Measurements from ENCODE around the gene SLC13A1.
A peak's percentile ranks its signal among the peaks of the same experiment; 100 is the strongest.

Gene SLC13A1

DNA sequence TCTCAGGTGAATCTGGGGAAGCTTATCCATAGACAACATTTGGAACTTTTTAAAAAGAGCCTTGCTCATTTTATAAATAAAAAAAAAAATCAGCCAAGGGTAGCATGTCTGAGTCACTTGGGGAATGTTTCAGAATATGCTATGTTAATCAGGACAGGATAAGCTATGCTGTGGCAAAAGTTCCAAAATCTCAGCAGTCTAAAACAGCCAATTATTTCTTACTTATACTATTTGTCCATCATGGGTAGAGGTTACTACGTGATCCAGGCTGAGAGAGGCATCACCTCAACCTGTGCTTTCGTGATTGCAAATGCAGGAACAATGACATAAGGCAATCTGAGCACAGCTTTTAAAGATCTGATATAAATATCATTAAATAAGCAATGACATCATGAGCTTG, 6.5 kb downstream of the SLC13A1 start:
- no peak for DNase-seq

DNA sequence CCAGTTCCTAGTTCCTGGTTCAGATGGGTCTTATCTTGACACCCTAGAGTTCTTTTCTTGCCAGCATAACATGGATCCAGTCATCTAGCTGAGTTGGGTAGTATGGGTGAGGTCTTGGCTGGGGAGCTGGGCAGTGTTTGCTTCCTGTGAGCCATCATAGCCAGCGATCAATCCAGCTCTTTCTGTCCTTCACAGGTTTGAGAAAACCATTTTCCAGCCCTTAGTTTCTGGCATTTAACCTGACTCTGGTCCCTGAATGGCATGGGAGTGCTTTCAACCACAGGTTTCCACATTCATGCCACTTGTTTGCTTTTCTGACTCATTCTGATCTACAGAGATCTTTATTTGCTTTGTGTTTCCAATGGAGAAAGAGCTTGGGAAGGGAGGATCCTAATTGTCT, 8.6 kb downstream of the SLC13A1 start:
- no peak for DNase-seq

DNA sequence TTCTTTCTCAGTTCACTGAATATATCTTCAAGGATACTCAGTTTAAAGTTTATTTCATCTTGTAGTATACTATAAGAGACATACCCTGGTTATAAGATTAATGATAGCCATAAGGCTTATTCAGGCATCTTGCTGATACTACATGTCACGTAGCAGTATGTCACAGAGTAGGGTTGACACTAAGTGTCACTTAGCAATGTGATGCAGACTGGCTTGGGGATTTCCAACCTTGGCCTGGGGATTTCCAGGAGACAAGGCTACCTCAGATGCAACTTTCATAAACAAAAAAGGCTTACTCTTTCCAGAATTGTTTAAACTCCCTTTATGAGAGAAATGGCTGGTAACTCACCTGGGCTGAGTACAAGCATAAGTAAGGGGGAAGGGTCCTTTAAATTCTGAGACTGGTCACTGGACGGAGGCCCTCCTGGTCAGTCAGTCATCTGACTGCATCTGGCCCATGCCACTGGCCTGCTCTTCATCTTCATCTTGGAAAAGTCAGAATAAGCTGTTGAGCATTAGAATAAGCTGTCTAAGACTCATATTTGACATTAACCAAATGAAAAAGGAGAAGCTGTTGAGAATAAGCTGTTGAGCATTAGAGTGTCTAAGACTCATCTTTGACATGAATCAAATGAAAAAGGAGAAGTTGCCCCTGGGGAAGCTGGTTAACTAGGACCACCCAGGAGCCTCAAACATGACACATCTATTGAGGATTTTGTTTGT, 9.5 kb downstream of the SLC13A1 start:
- no peak for DNase-seq

DNA sequence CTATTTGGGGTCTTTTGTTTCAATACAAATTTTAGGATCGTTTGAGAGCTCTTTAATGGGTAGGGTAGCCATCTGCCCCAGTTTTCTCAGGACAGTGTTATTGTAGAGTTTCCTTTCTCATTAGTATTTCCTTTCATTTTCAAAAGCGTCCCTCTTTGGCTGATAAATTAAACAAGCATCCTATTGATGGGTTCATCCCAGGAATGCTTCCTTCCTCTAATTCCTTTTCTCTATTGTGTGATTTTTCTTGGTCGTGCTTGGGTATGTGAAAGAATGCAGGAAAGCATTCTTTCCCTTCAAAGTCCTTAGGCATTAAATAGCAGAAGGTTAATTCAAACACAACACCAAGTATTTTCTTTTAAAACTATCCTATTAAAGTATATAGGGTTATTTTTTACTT, 14.0 kb downstream of the SLC13A1 start:
- DNase-seq = no peak

DNA sequence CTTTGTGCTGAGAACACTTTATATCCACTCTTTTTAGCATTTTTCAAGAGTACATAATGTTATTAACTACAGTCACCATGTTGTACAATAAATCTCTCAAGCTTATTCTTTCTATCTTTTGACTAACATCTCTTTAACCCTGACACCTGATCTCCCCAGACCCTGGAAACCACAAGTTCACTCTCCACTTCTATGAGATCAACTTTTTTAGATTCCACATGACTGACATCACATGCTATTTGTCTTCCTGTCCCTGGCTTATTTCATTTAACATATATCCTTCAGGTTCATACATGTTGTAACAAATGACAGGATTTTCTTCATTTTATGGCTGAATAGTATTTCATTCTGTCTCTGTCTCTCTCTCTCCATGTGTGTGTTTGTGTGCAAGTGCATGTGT, 15.5 kb downstream of the SLC13A1 start:
- no peak for DNase-seq

DNA sequence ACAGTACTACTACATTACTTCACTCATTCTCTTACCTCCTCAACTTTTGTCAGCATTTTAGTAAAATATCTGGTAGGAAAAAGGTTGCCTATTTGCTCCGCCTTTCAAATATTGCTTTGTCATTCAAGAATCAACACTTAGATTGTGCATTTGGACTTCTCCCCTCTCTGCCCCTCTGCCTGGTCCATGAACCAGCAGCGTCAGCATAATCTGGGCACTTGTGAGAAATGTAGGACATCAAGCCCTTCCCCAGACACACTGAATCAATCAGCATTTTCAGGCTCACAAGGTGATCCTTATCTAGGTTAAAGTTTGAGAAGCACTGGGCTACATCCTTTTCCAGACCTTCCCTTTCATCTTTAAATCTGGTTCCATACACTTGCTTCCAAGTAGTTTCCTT, 16.3 kb downstream of the SLC13A1 start:
- no peak for DNase-seq

- DNase-seq = no peak
Measured at GRCh38 chr7:123177442-123177841, 22.3 kb downstream of the SLC13A1 start.

DNA sequence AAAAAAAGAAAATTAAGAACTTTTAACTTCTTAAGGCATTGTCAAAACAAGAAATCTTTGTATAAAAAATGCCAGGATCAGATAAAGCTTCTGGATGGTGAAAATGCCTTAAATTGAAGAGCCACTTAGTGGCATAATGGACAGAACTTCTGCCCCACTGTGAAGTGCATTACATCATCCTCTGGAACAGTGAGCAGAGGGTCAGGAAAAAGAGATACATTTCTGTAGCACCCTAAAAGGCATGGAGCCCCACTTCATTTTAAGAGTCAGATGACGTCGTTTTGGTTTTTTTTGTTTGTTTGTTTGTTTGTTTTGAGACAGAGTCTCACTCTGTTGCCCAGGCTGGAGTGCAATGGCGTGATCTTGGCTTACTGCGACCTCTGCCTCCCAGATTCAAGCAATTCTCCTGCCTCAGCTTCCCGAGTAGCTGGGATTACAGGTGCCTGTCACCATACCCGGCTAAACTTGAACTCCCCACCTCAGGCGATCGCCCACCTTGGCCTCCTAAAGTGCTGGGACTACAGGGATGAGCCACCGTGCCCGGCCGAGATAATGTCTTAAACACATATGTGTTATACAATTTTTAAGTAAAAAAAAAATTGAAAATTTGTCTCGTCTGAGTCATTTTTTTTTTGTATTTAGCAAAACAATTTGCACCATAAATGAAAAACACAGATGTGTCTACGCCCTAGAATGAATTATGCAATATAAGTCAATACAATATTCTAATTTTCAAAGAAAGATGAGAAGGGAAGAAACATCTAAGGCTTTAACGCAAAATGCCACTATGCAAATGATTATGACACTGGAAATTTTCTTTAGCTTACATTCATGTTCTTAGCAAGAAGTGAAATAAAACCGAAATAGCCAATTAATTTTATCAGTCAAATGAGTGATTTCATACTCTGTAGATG, 29.2 kb downstream of the SLC13A1 start:
- DNase-seq = no peak

DNA sequence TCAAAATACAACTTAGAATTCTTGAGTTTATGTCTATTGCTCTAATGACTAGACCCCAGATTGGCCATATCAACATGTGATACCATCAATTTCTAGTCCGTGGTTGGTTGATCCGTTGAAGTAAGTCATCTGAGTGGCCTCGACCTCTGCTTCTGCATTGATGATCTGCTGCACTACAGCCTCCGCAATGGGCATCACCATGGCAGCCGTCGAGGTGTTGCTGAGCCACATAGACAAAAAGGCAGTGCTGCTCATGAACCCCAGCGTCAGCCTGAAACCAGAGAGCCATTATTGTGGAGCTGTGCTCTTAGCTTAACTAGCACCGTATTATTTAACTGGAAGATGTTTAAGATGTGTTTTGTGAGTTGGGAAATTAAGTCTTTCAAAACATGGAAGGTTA, 30.7 kb downstream of the SLC13A1 start:
- DNase-seq = no peak

DNA sequence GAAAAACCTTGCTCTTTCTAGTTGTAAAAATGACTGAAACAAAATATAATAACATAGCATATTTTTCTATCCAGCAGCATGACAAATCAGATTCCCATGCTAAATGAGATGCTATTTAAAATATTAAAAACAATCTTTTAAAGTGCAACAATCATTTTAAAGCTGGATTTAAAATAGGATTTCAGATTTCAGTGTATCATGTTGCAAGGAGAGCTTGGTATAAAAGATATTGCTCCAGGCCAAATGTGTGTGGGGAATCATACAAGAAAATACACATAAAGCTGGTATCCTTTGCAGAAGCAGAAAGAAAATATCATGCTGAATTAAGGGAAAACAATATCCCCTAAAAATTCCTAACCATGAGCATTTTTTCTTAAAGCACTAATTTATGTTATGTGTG, 42.2 kb downstream of the SLC13A1 start:
- no peak for DNase-seq

DNA sequence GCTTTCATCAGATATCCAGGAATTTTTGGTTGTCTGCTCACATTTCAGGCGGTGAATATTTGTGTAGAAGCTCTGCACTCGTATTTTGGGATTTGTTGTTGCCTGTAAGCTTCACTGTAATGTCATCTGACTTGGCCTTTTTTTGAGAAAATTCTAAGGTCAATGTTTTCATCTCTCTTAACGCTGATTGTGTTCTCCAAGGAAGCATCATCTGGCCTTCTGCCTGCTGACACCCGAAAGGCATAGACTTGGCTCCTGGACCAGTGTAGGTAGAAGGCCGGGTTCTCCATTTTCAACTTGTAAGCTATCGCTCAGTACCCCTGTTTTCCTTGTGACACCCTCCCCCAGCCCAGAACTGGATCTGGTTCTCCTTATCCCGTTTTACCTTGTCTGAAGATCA, 44.2 kb downstream of the SLC13A1 start:
- DNase-seq = no peak

DNA sequence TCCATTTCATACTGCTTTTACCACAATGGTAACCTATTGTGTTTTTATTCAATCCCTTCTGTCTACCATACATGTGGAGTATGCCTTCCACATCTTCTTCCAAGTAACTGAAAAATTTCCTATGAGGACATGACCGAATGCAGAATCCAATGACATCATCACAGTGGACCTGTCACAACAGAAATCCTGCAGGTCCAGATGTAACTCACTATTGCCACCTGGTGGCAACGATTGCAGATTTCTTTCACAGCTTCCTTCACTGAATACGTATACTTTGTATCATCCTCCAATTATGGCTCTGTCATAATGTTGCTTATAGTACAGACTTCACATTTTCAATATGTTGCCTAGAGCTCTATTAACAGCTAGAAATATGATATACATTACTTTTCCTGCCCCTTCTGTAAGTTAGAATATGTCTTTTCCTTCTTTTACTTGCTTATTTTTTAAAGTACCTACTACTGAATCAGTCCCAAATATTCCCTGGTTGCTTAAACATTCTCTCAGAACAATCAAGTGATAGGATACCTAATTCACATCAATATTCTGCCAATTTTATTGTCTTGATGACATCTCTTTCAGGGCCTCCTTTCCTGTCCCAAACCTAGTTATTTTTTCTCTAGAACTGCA, 45.4 kb downstream of the SLC13A1 start:
- peak; percentile 79 for DNase-seq

DNA sequence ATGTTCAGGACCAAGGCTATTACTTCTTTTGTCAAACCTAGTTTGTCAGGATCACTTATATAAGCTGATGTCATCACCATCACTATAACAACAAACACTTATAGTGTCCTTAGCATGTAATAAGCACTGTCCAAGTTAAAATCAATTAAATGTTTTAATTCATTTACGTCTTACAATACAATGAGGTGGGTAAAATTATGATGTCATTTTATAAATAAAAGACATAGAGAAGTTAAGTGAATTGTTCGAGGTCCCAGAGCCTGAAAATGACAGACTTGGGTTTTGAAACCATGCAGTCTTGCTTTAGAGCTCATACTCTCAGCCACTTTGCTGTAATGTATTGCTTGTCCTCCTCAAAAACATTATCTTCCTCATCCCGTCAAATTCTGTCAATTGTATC, 48.3 kb downstream of the SLC13A1 start:
- DNase-seq = no peak

DNA sequence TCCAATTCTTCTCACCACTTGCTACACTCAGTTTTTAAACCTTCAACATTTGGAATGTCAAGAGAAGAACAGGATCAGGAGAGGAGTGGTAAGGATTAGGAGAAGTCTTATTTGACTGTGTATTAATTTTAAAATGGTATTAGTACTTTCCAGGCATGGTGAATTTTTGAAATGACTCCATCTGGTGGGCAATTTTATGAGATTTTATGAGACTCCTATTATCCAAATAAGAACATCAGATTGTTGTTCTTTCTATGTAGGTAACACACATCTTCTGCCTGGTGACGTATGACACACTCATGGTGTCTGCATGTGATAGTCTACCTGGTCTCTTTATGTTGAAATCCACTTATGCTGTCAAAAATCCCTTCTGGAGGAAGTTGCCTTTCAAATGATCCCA, 51.0 kb downstream of the SLC13A1 start:
- no peak for DNase-seq

DNA sequence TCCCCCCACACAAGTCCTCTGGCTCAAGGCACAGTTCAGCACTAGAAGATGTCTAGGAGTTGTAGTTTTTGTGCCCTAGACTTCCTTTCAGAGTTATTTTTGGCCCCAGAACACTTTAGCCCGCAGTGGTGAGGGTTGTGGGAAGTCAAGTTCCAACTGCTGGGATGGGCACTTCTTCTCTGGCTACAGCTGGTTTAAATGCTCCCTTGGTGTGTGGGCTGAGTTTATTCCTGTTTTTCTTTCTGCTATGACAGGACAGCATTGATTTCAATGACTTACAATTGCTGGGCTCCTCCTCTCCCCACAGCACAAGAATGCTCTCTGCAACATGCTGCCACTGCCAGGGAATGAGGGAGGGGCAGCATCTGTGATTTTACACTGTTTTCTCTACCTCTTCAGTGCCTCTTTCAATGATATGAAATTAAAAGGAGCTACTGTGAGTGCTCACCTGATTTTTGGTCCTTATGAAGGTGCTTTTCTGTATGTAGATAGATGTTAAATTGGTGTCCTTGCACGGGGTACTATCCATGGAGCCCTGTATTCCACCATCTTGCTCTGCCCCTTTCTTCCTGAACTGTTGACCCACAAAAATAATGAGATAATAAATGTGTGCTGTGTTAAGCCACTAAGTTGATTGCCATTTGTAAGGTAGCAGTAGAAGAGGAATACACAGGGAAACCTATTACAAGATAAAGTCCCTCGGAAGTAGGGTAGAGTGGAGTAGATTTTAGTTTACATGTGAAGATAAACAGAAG, 56.3 kb downstream of the SLC13A1 start:
- no peak for DNase-seq

DNA sequence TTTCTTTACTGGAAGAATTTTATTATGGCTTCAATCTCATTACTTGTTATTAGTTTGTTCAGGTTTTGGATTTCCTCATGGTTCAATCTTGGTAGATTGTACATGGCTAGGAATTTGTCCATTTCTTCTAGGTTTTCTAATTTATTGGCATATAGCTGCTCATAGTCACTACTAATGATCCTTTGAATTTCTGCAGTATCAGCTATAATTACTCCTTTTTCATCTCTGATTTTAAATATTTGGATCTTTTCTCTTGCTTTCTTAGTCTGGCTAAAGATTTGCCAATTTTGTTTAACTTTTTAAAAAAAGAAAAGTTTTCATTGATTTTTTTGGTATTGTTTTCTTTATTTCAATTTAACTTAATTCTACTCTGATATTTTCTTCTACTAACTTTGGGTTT, 59.2 kb downstream of the SLC13A1 start:
- no peak for DNase-seq

DNA sequence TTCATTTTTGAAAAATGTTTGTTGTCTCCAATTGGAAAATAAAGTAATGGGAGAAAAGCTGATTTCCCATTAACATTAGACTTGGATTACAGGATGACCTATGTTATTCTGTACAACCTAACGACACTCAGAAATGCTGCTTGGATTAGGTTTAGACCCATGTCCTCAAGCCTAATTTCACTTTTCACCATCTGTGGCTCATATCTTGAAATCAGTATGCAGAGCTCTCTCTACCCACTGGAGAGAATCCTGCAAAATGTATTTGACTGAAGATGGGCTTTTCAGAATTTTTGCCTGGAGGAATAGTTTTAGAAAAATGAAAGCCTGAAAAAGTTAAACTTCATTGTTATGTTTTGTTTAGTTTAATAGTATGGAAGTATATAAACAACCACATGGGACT, 63.8 kb downstream of the SLC13A1 start:
- no peak for DNase-seq

- DNase-seq = no peak
Measured at GRCh38 chr7:123133924-123134323, 65.8 kb downstream of the SLC13A1 start.

GRCh38 chr7:123131961-123132360, 67.8 kb downstream of the SLC13A1 start:
- DNase-seq = no peak

- DNase-seq = no peak
Measured at GRCh38 chr7:123131556-123131955, 68.2 kb downstream of the SLC13A1 start.

GRCh38 chr7:123131140-123131539, 68.6 kb downstream of the SLC13A1 start:
- DNase-seq = no peak

- DNase-seq = no peak
Measured at GRCh38 chr7:123126691-123127090, 73.1 kb downstream of the SLC13A1 start.

DNA sequence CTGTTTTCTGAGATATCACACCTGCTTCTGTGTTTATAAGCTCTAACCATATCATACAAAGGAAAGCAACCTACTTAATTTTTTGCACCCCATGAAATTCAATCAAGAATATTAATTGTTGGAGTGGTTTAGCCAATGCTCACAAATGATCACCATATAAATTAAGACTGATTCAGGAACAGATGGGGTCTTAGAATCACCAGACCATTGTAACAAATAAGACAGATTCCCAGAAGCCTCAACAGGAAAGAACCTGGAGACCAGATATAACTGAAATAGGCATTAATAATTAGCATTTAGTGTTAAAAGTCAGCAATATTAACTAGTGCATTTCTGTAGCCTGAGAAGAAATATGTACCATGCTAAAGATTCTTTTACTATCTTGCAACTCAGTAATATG, 73.6 kb downstream of the SLC13A1 start:
- no peak for DNase-seq

Data from NCI-H526 treated with DMSO at 0.1 percent for 48 hours (cell line).